Vagina (tissue), 2 donors: ENCODE measurements around the gene TRAPPC4.

ENCODE experiments used
- POLR2AphosphoS5 ChIP-seq, 2 donors: sonication (generic); formaldehyde crosslinking; IDR thresholded peaks; one replicate each; pipeline ENCODE4 v1.9.0; 2017; ENCODE audit warnings: antibody characterized with exemption in 2 of 2, mild to moderate bottlenecking in 2 of 2, low read depth in 1 of 2; ENCODE audit not compliant: insufficient read depth in 1 of 2
- TF ChIP-seq, protein P1 (sequence below), 3 experiments: fragments of 450-650 bp in 2 of 3; fragments of 200-600 bp in 1 of 3; sonication (generic) in 1 of 3; IDR thresholded peaks; one replicate each; pipeline ENCODE4 v1.5.1; 2017 to 2019; ENCODE audit warnings: antibody characterized with exemption in 3 of 3, mild to moderate bottlenecking in 2 of 3, moderate library complexity in 2 of 3

DNA sequence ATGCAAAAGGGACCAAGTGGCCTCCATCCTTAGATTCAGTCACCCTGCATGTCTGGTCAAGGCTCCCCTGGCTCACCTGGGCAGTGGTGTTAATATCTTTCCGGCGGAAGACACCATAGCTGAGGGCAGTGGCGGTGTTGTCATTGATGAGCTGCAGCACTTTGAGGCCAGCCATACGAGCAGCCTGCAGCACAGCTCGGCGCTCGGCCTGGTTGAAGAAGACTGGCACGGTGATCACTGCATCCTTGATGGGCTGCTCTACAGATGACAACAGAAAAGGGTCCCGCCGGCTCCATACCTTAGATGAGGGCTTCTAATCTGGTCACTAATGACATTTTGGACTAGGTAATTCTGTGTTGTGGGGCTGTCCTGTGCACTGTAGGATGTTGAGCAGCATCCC, 35.9 kb downstream of the TRAPPC4 start:
- TF ChIP-seq POLR2AphosphoS5 (IDR thresholded peaks at IDR 0.05; ENCODE audit: insufficient read depth in 1 of 2, low read depth in 1 of 2), result no peak
- TF ChIP-seq, protein P1, sequence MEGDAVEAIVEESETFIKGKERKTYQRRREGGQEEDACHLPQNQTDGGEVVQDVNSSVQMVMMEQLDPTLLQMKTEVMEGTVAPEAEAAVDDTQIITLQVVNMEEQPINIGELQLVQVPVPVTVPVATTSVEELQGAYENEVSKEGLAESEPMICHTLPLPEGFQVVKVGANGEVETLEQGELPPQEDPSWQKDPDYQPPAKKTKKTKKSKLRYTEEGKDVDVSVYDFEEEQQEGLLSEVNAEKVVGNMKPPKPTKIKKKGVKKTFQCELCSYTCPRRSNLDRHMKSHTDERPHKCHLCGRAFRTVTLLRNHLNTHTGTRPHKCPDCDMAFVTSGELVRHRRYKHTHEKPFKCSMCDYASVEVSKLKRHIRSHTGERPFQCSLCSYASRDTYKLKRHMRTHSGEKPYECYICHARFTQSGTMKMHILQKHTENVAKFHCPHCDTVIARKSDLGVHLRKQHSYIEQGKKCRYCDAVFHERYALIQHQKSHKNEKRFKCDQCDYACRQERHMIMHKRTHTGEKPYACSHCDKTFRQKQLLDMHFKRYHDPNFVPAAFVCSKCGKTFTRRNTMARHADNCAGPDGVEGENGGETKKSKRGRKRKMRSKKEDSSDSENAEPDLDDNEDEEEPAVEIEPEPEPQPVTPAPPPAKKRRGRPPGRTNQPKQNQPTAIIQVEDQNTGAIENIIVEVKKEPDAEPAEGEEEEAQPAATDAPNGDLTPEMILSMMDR (IDR thresholded peaks at IDR 0.05), result no peak
